Keratinocyte (primary cell): ENCODE data around the gene DES. TPM values are rescaled to one million over a fixed set of nuclear protein-coding genes. Genes with fewer than 3 reads are reported as not detected.

ENCODE experiments used
- DNase-seq: peaks from one replicate; pipeline ENCODE4 v3.0.0-alpha.2; 2011; ENCODE audit warnings: low read depth, missing footprints, low spot score
- FAIRE-seq: peaks from 2 replicates; lab custom pipeline; 2011; peaks lifted over from hg19 to GRCh38; lab: Jason Lieb, UNC
- H2AFZ ChIP-seq: 2 replicates; pipeline ENCODE4 v1.6.0; 2012; ENCODE audit warnings: low read length, control low read depth, inconsistent platforms; ENCODE audit not compliant: control insufficient read depth
- H3K27ac ChIP-seq: 2 replicates; pipeline ENCODE4 v1.5.1; 2011; ENCODE audit warnings: low read length; ENCODE audit not compliant: control insufficient read depth, insufficient read depth
- H3K27me3 ChIP-seq: 3 replicates; pipeline ENCODE4 v1.6.0; 2011; ENCODE audit warnings: low read length; ENCODE audit not compliant: control insufficient read depth, insufficient read depth; ENCODE audit errors: extremely low read depth
- H3K36me3 ChIP-seq, 2 experiments: 2 replicates in 1 of 2; 3 replicates in 1 of 2; pipeline ENCODE4 v1.5.1; 2011; ENCODE audit warnings: low read length in 2 of 2, mild to moderate bottlenecking in 1 of 2; ENCODE audit not compliant: control insufficient read depth in 2 of 2, insufficient read depth in 2 of 2; ENCODE audit errors: extremely low read depth in 1 of 2
- H3K4me1 ChIP-seq: 3 replicates; pipeline ENCODE4 v1.5.1; 2011; ENCODE audit warnings: low read length; ENCODE audit not compliant: control insufficient read depth, insufficient read depth; ENCODE audit errors: extremely low read depth
- H3K4me2 ChIP-seq: 3 replicates; pipeline ENCODE4 v1.6.0; 2011; ENCODE audit warnings: low read depth, low read length; ENCODE audit not compliant: control insufficient read depth, insufficient read depth; ENCODE audit errors: extremely low read depth
- H3K4me3 ChIP-seq, 3 experiments: fragments of 200-600 bp in 1 of 3; sonication (generic) in 1 of 3; 2 replicates in 2 of 3; 3 replicates in 1 of 3; pipeline ENCODE4 v1.5.1; 2011 to 2016; ENCODE audit warnings: low read length in 3 of 3, mild to moderate bottlenecking in 3 of 3, control low read depth in 2 of 3, inconsistent platforms in 1 of 3, low read depth in 1 of 3, mixed read lengths in 1 of 3, mixed run types in 1 of 3, moderate library complexity in 1 of 3; ENCODE audit not compliant: control insufficient read depth in 2 of 3, insufficient read depth in 2 of 3; ENCODE audit errors: extremely low read depth in 1 of 3
- H3K79me2 ChIP-seq: 2 replicates; pipeline ENCODE4 v1.6.0; 2012; ENCODE audit warnings: low read length; ENCODE audit not compliant: control insufficient read depth, insufficient read depth
- H3K9ac ChIP-seq: 3 replicates; pipeline ENCODE4 v1.6.0; 2011; ENCODE audit warnings: low read length; ENCODE audit not compliant: control insufficient read depth, insufficient read depth; ENCODE audit errors: extremely low read depth
- H3K9me1 ChIP-seq: 3 replicates; pipeline ENCODE4 v1.6.0; 2011; ENCODE audit warnings: low read length; ENCODE audit not compliant: control insufficient read depth, insufficient read depth; ENCODE audit errors: extremely low read depth
- H3K9me3 ChIP-seq: 2 replicates; pipeline ENCODE4 v1.5.1; 2012; ENCODE audit warnings: low read depth, low read length; ENCODE audit not compliant: control insufficient read depth
- H4K20me1 ChIP-seq: 3 replicates; pipeline ENCODE4 v1.6.0; 2011; ENCODE audit warnings: low read length; ENCODE audit not compliant: control insufficient read depth, insufficient read depth; ENCODE audit errors: extremely low read depth
- EZH2 ChIP-seq: IDR thresholded peaks from one replicate; pipeline ENCODE4 v1.6.1; 2012; ENCODE audit warnings: inconsistent platforms, mild to moderate bottlenecking, low read length, moderate library complexity
- dilution Hi-C: fragments of 300-500 bp; cut with MboI; formaldehyde crosslinking; loops from one replicate; pipeline ENCODE4 v1.7.0; 2020; ENCODE audit warnings: low sequenced_read_pairs; ENCODE audit not compliant: extremely low pct_ligation_motif_present
- polyA plus RNA-seq, 5 experiments: library from polyadenylated mRNA; depleted of rRNA in 3 of 5; stranded (reverse) in 3 of 5; stranded (forward) in 1 of 5; unstranded in 1 of 5; fragments of >200 nt; gene quantifications; 1 replicate in 1 of 5; 2 replicates in 3 of 5; 3 replicates in 1 of 5; pipeline versions ENCODE4 v1.2.1 to v1.2.3, GENCODE V29; 2011 to 2012; ENCODE audit warnings: missing spikeins in 2 of 5, low read depth in 1 of 5, low replicate concordance in 1 of 5
- TF ChIP-seq, protein P1 (sequence below), 3 experiments: IDR thresholded peaks in 1 of 3; conservative IDR thresholded peaks in 1 of 3; optimal IDR thresholded peaks in 1 of 3; 2 replicates in 2 of 3; 3 replicates in 1 of 3; pipeline versions ENCODE3 to v1.5.1; 2011; ENCODE audit warnings: low read length in 3 of 3, mild to moderate bottlenecking in 3 of 3, moderate library complexity in 2 of 3, control low read depth in 1 of 3, inconsistent platforms in 1 of 3; ENCODE audit not compliant: insufficient read depth in 2 of 3; ENCODE audit errors: extremely low read depth in 1 of 3

The DES gene
- polyA plus RNA-seq, 1 donor (not counting 4 experiments of a cell fraction or from before 2014, with no cell fraction given) = not detected

DNA sequence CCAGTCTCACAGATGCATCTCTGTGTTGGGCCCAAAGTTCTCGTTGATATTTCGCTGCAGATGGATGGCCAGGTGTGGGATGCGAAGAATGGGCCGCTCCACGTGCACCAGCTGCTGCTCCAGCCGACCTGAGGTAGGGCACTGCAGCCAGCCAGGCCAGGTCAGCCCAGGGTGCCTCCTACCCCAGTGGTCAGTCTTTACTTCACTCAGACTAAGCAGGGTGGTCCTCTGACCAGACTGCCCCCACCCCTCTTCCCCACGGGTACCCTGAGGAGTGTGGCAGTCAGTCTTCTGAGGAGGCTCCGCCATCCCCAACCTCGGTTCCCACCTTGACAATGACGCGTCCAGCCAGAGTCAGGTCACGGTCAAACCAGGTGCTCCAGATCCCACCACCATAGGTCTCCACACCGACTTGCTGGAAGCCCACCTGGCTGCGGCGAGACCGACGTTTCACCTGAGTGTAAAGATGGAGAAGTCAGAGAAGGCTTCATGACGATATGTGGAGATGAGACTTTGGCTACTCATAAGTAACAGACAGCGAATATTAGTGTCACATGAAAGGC lies 32.1 kb upstream of the DES start:
- no peak for DNase-seq
- Histone ChIP-seq H3K4me2 (no peak overlapping the region), H3K9me3 (no peaks in the 10 kb centered on the region), H3K27ac (no peak overlapping the region), H3K4me3 (no peak overlapping the region), H2AFZ (no peak overlapping the region), H3K4me1 (peaks cover 7% of the 10 kb centered on the region), H3K9me1 (no peaks in the 10 kb centered on the region), H3K27me3 (no peaks in the 10 kb centered on the region), H3K36me3 (peaks cover 24 to 25% of the 10 kb centered on the region in 2 experiments), H4K20me1 (no peaks in the 10 kb centered on the region), H3K79me2 (peaks cover 1% of the 10 kb centered on the region), H3K9ac (no peak overlapping the region)
- dilution Hi-C loops = no loop called here
- no peak for TF ChIP-seq EZH2
- TF ChIP-seq, protein P1, sequence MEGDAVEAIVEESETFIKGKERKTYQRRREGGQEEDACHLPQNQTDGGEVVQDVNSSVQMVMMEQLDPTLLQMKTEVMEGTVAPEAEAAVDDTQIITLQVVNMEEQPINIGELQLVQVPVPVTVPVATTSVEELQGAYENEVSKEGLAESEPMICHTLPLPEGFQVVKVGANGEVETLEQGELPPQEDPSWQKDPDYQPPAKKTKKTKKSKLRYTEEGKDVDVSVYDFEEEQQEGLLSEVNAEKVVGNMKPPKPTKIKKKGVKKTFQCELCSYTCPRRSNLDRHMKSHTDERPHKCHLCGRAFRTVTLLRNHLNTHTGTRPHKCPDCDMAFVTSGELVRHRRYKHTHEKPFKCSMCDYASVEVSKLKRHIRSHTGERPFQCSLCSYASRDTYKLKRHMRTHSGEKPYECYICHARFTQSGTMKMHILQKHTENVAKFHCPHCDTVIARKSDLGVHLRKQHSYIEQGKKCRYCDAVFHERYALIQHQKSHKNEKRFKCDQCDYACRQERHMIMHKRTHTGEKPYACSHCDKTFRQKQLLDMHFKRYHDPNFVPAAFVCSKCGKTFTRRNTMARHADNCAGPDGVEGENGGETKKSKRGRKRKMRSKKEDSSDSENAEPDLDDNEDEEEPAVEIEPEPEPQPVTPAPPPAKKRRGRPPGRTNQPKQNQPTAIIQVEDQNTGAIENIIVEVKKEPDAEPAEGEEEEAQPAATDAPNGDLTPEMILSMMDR (optimal IDR thresholded peaks at IDR 0.05 in 1 of 3, IDR thresholded peaks at IDR 0.05 in 1 of 3, conservative IDR thresholded peaks at IDR 0.05 in 1 of 3; ENCODE audit: extremely low read depth in 1 of 3, insufficient read depth in 2 of 3, low read length in 3 of 3) = no peak
- FAIRE-seq = no peak

DNA sequence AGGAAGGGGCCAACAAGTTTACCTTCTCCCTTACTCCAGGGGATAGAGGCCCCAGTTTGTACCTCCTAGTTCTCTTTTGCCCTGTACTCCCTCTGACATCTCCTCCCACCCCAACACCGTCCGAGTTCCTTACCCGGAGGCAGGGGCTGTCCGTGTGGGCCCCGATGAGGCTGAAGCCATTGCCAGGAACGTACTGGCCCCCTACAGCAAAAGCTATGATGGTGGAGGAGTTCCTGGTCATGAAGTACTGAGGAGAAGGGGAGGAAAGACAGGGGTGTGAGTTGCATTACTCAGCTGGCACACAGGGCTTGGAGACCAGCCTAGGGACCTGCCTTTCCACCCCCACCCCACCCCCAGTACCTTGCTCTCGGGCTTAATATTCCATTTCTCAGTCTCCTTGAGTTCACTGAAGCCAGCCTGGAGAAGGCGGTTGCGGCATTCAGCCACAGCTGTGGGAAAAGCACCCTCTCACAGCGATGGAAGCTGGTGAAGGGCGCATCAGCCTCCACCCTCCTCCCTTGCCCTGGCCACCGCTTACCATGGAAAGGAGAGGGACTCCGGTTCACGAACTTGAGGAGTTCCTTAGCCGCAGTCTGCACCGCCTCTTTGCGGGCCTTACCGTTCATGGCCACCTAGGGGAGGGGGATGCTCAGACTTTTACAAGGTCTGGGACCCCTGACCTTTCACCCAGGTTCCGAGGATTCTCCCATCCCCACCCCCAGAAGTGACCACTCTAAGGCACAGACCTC lies 31.5 kb upstream of the DES start:
- Histone ChIP-seq H3K9me3 (no peaks in the 10 kb centered on the region), H3K36me3 (peaks cover 21 to 22% of the 10 kb centered on the region in 2 experiments), H3K4me1 (peaks cover 7% of the 10 kb centered on the region), H3K4me3 (peak overlapping the region; percentile 66 to 90 (median 82)), H3K4me2 (peak overlapping the region; percentile 97), H2AFZ (peak overlapping the region; percentile 87), H4K20me1 (no peaks in the 10 kb centered on the region), H3K9me1 (no peaks in the 10 kb centered on the region), H3K9ac (peak overlapping the region; percentile 95), H3K27ac (peak overlapping the region; percentile 89), H3K27me3 (no peaks in the 10 kb centered on the region), H3K79me2 (peaks cover 1% of the 10 kb centered on the region)
- DNase-seq (no peak), FAIRE-seq (no peak)
- dilution Hi-C loops = no loop called here
- TF ChIP-seq, protein P1 (optimal IDR thresholded peaks at IDR 0.05 in 1 of 3, IDR thresholded peaks at IDR 0.05 in 1 of 3, conservative IDR thresholded peaks at IDR 0.05 in 1 of 3; ENCODE audit: extremely low read depth in 1 of 3, insufficient read depth in 2 of 3, low read length in 3 of 3) = no peak
- TF ChIP-seq EZH2 = no peak
